ENCODE data around the gene ZBTB3. TPM values are rescaled to one million over a fixed set of nuclear protein-coding genes. Genes with fewer than 3 reads are reported as not detected.
"Not testable (repeated sequence)": the region's sequence is repeated elsewhere in the genome, so short reads cannot be mapped to it uniquely, and the experiment has no call there.

The ZBTB3 gene
- total RNA-seq, 1 donor from 2014 or later, result 12.7 TPM

- Mint-ChIP-seq H3K9me3 (ENCODE audit: unreplicated experiment) (no peaks in the 10 kb centered on the region), H3K27me3 (ENCODE audit: unreplicated experiment) (peaks cover 16% of the 10 kb centered on the region), H3K4me3 (ENCODE audit: unreplicated experiment) (no peak overlapping the region), H3K27ac (ENCODE audit: unreplicated experiment) (peak overlapping the region; percentile 67), H3K36me3 (ENCODE audit: low read depth, unreplicated experiment) (peaks cover 4% of the 10 kb centered on the region), H3K4me1 (ENCODE audit: unreplicated experiment) (peaks cover 26% of the 10 kb centered on the region)
- no peak for DNase-seq (ENCODE audit: low spot score)
- TF ChIP-seq, protein P1, sequence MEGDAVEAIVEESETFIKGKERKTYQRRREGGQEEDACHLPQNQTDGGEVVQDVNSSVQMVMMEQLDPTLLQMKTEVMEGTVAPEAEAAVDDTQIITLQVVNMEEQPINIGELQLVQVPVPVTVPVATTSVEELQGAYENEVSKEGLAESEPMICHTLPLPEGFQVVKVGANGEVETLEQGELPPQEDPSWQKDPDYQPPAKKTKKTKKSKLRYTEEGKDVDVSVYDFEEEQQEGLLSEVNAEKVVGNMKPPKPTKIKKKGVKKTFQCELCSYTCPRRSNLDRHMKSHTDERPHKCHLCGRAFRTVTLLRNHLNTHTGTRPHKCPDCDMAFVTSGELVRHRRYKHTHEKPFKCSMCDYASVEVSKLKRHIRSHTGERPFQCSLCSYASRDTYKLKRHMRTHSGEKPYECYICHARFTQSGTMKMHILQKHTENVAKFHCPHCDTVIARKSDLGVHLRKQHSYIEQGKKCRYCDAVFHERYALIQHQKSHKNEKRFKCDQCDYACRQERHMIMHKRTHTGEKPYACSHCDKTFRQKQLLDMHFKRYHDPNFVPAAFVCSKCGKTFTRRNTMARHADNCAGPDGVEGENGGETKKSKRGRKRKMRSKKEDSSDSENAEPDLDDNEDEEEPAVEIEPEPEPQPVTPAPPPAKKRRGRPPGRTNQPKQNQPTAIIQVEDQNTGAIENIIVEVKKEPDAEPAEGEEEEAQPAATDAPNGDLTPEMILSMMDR (IDR thresholded peaks at IDR 0.05; ENCODE audit: unreplicated experiment), result no peak
Measured at GRCh38 chr11:62757846-62758788, 4.2 kb upstream of the ZBTB3 start.

DNA sequence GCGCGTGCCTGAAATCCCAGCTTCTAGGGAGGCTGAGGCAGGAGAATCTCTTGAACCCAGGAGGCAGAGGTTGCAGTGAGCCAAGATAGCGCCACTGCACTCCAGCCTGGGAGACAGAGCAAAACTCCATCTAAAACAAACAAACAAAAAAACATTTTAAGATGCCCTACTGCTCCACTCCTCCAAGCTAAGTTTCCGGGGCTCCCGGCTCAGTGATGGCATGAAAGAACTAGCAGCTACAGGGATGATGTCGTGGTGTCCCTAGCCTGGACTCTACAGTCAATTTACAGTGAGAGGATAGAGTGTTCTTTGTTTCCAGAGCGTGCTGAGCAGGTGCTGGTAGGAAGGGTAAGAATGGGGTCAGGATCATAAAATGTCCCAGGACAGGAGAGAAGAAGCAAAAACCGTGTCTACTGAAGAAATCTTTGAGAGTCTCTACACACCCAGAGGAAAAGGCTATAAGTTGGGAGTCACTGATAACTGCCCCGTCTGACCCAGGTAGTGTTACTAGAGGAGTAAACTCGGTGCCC lies 1.2 kb upstream of the ZBTB3 start:
- Mint-ChIP-seq H3K27me3 (ENCODE audit: unreplicated experiment) (peaks cover 9% of the 10 kb centered on the region), H3K9me3 (ENCODE audit: unreplicated experiment) (no peaks in the 10 kb centered on the region), H3K27ac (ENCODE audit: unreplicated experiment) (peak overlapping the region; percentile 52), H3K36me3 (ENCODE audit: low read depth, unreplicated experiment) (no peaks in the 10 kb centered on the region), H3K4me3 (ENCODE audit: unreplicated experiment) (peak overlapping the region; percentile 53), H3K4me1 (ENCODE audit: unreplicated experiment) (peaks cover 12% of the 10 kb centered on the region)
- no peak for DNase-seq (ENCODE audit: low spot score)
- TF ChIP-seq, protein P1 (IDR thresholded peaks at IDR 0.05; ENCODE audit: unreplicated experiment), result no peak

DNA sequence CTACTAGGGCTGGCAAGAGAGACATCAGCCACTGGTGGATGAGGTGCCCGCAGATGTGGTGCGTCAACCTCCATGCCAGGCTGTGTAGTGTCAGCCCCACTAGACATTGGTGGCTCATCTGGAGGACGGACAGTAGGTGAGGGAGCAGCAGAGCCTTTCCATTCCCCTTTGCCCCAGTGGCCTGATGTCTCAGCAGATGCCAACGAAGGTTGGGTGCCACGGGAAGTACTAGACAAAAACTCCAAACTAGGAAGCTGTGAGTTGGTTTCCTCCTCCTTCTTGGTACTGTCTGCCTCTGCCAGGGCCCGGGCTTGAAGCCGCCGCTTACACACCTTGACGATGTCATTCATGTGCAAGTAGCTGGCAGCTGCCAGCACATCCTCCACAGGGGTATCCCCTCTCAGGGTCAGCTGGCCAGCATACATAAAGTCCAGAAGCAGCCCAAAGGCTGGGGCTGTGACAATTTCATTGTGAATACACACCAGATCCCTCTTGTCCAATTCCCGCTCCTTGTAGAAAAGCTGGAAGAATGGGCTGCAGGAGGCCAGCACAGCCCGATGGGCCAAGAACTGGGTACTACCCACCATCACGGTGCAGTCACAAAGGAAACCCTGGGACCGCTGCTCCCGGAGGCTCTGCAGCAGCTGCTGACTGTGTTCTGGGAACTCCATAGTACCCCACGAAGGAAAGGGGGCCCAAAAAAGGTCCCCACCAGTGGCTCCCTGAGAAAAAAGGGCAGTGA lies 795 bp downstream of the ZBTB3 start:
- Mint-ChIP-seq H3K27ac (ENCODE audit: unreplicated experiment) (no peak overlapping the region), H3K9me3 (ENCODE audit: unreplicated experiment) (no peaks in the 10 kb centered on the region), H3K4me3 (ENCODE audit: unreplicated experiment) (peak overlapping the region; percentile 97), H3K36me3 (ENCODE audit: low read depth, unreplicated experiment) (peaks cover 4% of the 10 kb centered on the region), H3K4me1 (ENCODE audit: unreplicated experiment) (peaks cover 10% of the 10 kb centered on the region), H3K27me3 (ENCODE audit: unreplicated experiment) (peaks cover 9% of the 10 kb centered on the region)
- TF ChIP-seq, protein P1 (IDR thresholded peaks at IDR 0.05; ENCODE audit: unreplicated experiment), result no peak
- DNase-seq (ENCODE audit: low spot score), result no peak

GRCh38 chr11:62752177-62752785 lies 1.7 kb downstream of the ZBTB3 start:
- no peak overlapping the region for H3K27ac Mint-ChIP-seq (ENCODE audit: unreplicated experiment)
- no peak for DNase-seq (ENCODE audit: low spot score)
- no peak overlapping the region for H3K4me3 Mint-ChIP-seq (ENCODE audit: unreplicated experiment)
- TF ChIP-seq, protein P1 (IDR thresholded peaks at IDR 0.05; ENCODE audit: unreplicated experiment), result no peak
- peaks cover 7% of the 10 kb centered on the region for H3K4me1 Mint-ChIP-seq (ENCODE audit: unreplicated experiment)
- peaks cover 8% of the 10 kb centered on the region for H3K27me3 Mint-ChIP-seq (ENCODE audit: unreplicated experiment)
- H3K36me3 Mint-ChIP-seq (ENCODE audit: low read depth, unreplicated experiment), result peaks cover 4% of the 10 kb centered on the region
- H3K9me3 Mint-ChIP-seq (ENCODE audit: unreplicated experiment), result no peaks in the 10 kb centered on the region

DNA sequence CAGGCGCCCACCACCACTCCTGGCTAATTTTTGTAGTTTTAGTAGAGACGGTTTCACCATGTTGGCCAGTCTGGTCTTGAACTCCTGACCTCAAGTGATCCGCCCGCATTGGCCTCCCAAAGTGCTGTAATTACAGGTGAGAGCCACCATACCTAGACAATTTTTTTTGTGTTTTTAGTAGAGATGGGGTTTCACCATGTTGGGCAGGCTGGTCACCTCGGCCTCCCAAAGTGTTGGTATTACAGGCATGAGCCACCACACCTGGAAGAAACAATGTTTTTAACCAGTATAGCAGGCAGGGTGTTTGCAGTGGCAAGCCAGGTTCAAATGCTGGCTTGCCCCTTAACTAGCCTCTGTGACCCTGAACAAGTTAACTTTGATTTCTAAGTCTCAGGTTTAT lies 4.0 kb downstream of the ZBTB3 start:
- H3K27me3 Mint-ChIP-seq (ENCODE audit: unreplicated experiment); H3K9me3 Mint-ChIP-seq (ENCODE audit: unreplicated experiment); H3K36me3 Mint-ChIP-seq (ENCODE audit: low read depth, unreplicated experiment); H3K27ac Mint-ChIP-seq (ENCODE audit: unreplicated experiment); H3K4me1 Mint-ChIP-seq (ENCODE audit: unreplicated experiment); H3K4me3 Mint-ChIP-seq (ENCODE audit: unreplicated experiment); DNase-seq (ENCODE audit: low spot score): not testable (repeated sequence)
